Measurements from ENCODE around the gene PPP1R3D. TPM values are rescaled to one million over a fixed set of nuclear protein-coding genes. Genes with fewer than 3 reads are reported as not detected.
"Not testable (repeated sequence)": the region's sequence is repeated elsewhere in the genome, so short reads cannot be mapped to it uniquely, and the experiment has no call there.

PPP1R3D gene
- 1 to 10 TPM; 4.8 to 4.9 TPM for total RNA-seq

DNA sequence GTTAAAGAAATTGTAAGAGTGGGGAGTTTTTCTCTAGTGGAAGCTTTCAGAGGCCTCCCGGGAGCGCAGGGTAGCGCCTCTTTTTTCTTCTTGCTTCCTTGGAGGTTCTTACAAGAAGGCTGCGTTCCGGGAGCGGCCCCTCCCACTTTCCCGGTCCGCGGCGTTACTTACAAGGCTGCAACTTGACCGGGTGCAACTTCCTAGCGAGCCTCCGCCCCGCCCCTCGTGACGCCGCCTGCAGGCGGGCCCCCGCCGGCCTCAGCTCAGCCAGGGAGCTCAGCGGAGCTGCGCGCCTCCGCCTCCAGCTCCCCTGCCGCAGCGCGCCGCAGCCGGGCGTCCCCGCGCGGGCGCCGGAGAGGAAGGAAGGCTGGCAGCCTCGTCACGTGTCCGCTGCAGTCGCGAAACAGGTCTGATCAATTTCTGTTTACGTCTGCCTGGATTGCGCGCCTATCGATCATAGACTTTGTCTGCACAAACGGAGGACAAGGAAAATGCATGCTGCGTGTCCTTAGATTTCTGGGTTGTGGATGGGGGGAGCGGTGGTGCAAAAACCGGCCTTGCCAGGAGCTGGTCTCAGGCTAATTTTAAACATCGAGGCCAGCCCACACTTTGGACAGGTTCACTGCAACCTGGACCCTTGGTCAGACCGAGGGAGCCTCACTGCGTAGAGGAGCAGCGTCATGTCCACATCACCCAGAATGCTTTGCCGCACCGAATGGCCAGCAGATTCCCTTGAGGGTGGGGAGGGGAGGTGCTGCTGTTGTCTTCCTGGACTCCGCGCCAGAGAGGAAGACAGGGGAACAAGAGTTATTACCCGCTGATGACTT is at the start of gene PPP1R3D, which contains the start of gene FAM217B:
Gene PPP1R3D, minus strand, starts transcription at position 177 of the 827 bp plus-strand sequence. CDS start 374 bp downstream, outside the sequence.
Gene FAM217B, plus strand, starts transcription at position 261 of the 827 bp plus-strand sequence. CDS start 3,555 bp downstream, outside the sequence.
- Mint-ChIP-seq H3K9me3 (no peaks in the 10 kb centered on the region), H3K27ac (peak within 1 kb of the TSS; percentile 94 to 98), H3K36me3 (peaks cover 22 to 29% of the 10 kb centered on the region in 2 donors)
- ATAC-seq (peak; percentile 95 to 97), DNase-seq (ENCODE audit: low spot score in 2 of 2) (peak; percentile 89 to 95)

DNA sequence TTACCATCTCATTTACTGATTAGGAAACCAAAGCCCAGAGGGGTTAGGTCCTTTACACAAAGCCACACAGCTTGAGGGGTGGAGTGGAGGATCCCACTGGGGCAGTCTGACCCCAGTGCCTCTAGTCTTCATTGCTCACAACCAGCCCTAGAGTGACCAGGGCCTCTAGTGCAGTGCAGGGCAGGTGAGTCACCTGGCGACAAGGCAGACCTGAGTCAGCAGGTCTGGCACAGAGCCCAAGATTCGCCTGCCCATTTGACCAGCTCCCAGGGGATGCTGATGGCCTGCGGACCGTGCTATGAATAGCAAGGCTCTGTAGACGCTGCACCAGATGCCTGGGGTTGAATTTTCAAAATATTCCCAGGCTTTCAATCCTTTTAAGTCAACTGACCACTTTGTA is 48.0 kb upstream of the PPP1R3D start:
- no peak for ATAC-seq
- Mint-ChIP-seq H3K27ac (no peak overlapping the region), H3K9me3 (no peaks in the 10 kb centered on the region), H3K36me3 (peaks cover 0 to 4% of the 10 kb centered on the region in 2 donors)
- DNase-seq (ENCODE audit: low spot score in 2 of 2), result no peak

GRCh38 chr20:59987135-59987534 is 47.0 kb upstream of the PPP1R3D start:
- no peak for DNase-seq (ENCODE audit: low spot score in 2 of 2)
- ATAC-seq, result no peak
- Mint-ChIP-seq H3K27ac (no peak overlapping the region), H3K9me3 (no peaks in the 10 kb centered on the region), H3K36me3 (peaks cover 0 to 7% of the 10 kb centered on the region in 2 donors)

- Mint-ChIP-seq H3K27ac (no peak overlapping the region), H3K9me3 (no peaks in the 10 kb centered on the region), H3K36me3 (peaks cover 0 to 9% of the 10 kb centered on the region in 2 donors)
- no peak for ATAC-seq
- DNase-seq (ENCODE audit: low spot score in 2 of 2), result no peak
Observed at GRCh38 chr20:59985864-59986263, 45.8 kb upstream of the PPP1R3D start.

DNA sequence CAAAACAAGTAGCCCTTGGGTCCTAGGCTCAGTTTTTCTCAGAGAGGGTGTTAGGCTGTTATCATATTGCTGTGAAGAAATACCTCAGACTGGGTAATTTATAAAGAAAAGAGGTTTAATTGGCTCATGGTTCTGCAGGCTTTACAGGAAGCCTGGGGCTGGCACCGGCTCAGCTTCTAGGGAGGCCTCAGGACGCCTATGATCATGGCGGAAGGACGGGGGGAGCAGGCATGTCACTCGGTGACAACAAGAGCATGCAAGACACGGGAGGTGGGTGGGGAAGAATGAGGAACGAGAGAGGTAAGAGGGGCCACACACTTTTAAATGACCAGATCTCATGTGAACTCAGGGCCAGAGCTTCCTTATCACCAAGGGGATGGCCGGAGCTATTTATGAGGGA is 45.1 kb upstream of the PPP1R3D start:
- ATAC-seq (no peak), DNase-seq (ENCODE audit: low spot score in 2 of 2) (no peak)
- H3K27ac Mint-ChIP-seq, result no peak overlapping the region
- peaks cover 0 to 9% of the 10 kb centered on the region in 2 donors for H3K36me3 Mint-ChIP-seq
- H3K9me3 Mint-ChIP-seq, result no peaks in the 10 kb centered on the region

- ATAC-seq (no peak), DNase-seq (ENCODE audit: low spot score in 2 of 2) (no peak)
- Mint-ChIP-seq H3K36me3 (peaks cover 0 to 9% of the 10 kb centered on the region in 2 donors), H3K9me3 (no peaks in the 10 kb centered on the region), H3K27ac (no peak overlapping the region)
Observed at GRCh38 chr20:59984541-59984940, 44.4 kb upstream of the PPP1R3D start.

DNA sequence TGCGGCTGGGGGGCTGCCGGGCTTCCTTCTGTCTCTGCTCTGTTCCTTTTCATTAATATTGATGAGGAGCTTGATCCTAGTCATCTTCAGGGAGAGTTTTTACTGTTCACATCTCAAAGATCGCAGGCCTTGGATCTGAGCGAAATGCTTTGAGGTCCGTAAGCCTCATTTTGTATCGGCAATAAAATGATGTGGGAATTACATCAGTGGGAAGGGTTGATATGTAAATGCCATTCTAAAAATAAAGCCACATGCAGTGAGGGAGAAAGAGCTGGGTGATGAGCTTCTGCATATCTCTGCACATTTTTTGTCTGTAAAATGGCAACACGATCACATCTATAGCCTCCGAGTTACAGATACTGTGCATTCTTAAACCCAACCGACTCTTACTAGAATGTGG is 43.0 kb upstream of the PPP1R3D start:
- DNase-seq (ENCODE audit: low spot score in 2 of 2) (no peak), ATAC-seq (no peak)
- peaks cover 0 to 5% of the 10 kb centered on the region in 2 donors for H3K36me3 Mint-ChIP-seq
- H3K9me3 Mint-ChIP-seq, result no peaks in the 10 kb centered on the region
- H3K27ac Mint-ChIP-seq, result no peak overlapping the region

- ATAC-seq, result no peak
- H3K9me3 Mint-ChIP-seq, result no peaks in the 10 kb centered on the region
- DNase-seq (ENCODE audit: low spot score in 2 of 2), result no peak
- H3K36me3 Mint-ChIP-seq, result peaks cover 0 to 2% of the 10 kb centered on the region in 2 donors
- no peak overlapping the region for H3K27ac Mint-ChIP-seq
Observed at GRCh38 chr20:59977086-59977485, 37.0 kb upstream of the PPP1R3D start.

DNA sequence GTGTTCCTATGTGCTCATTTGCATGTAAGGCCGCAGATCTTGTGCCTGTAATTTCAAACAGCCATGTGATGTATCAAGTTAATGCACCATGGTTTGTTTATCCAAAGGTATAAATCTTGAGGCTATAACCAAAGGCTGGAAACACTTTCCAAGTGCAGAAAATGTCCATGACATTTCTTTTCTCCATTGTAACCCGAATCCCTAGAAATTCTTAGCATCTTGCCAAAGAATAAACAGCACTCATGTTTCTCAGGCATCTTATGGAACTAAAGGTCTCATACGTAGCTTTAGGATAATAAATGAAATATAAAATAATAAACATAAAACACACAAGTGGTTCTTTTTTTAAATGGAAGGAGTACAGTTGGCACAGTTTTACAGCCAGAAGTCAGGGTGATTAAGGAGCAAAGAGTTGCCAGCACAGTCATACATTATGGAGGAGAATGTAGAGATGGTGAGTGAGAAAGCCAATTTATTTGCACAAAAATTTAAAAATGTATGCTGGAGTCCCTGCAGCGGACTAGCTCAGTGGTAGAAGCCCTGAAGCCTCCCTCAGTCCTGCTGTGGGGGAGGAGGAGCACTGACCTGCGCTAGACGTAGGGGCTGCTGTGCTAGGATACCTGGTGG is 36.2 kb upstream of the PPP1R3D start:
- Mint-ChIP-seq H3K27ac (no peak overlapping the region), H3K9me3 (no peaks in the 10 kb centered on the region), H3K36me3 (no peaks in the 10 kb centered on the region)
- ATAC-seq (no peak), DNase-seq (ENCODE audit: low spot score in 2 of 2) (no peak)

GRCh38 chr20:59972037-59972801 is 32.1 kb upstream of the PPP1R3D start:
- DNase-seq (ENCODE audit: low spot score in 2 of 2), result no peak
- ATAC-seq, result no peak
- Mint-ChIP-seq H3K27ac (no peak overlapping the region), H3K36me3 (no peaks in the 10 kb centered on the region), H3K9me3 (no peaks in the 10 kb centered on the region)

GRCh38 chr20:59971428-59971827 is 31.3 kb upstream of the PPP1R3D start:
- H3K27ac Mint-ChIP-seq, result no peak overlapping the region
- H3K36me3 Mint-ChIP-seq, result no peaks in the 10 kb centered on the region
- no peaks in the 10 kb centered on the region for H3K9me3 Mint-ChIP-seq
- DNase-seq (ENCODE audit: low spot score in 2 of 2), result no peak
- ATAC-seq, result no peak

- DNase-seq (ENCODE audit: low spot score in 2 of 2) (no peak), ATAC-seq (no peak)
- H3K27ac Mint-ChIP-seq, result no peak overlapping the region
- H3K36me3 Mint-ChIP-seq, result no peaks in the 10 kb centered on the region
- H3K9me3 Mint-ChIP-seq, result no peaks in the 10 kb centered on the region
Observed at GRCh38 chr20:59966428-59966827, 26.3 kb upstream of the PPP1R3D start.

DNA sequence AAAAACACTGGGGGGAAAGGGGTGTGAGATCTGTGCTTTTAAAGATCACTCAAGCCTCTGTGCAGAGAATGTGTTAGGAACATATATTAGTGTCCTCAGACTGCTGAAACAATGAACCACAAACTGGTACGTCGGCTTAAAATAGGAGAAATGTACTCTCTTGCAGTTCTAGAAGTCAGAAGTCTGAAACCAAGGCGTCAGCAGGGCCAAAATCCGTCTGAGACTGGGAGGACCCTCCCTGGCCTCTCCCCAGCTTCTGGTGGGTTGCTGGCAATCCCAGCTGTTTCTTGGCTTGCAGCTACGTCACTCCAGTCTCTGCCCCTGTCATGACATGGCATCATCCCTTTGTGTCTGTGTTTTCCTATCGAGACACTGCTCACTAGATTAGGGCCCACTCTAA is 22.1 kb upstream of the PPP1R3D start:
- no peaks in the 10 kb centered on the region for H3K9me3 Mint-ChIP-seq
- H3K27ac Mint-ChIP-seq, result no peak overlapping the region
- H3K36me3 Mint-ChIP-seq, result no peaks in the 10 kb centered on the region
- ATAC-seq, result no peak
- no peak for DNase-seq (ENCODE audit: low spot score in 2 of 2)

- no peak for DNase-seq (ENCODE audit: low spot score in 2 of 2)
- Mint-ChIP-seq H3K9me3 (no peaks in the 10 kb centered on the region), H3K27ac (no peak overlapping the region), H3K36me3 (no peaks in the 10 kb centered on the region)
- ATAC-seq, result no peak
Observed at GRCh38 chr20:59961423-59961822, 21.3 kb upstream of the PPP1R3D start.

DNA sequence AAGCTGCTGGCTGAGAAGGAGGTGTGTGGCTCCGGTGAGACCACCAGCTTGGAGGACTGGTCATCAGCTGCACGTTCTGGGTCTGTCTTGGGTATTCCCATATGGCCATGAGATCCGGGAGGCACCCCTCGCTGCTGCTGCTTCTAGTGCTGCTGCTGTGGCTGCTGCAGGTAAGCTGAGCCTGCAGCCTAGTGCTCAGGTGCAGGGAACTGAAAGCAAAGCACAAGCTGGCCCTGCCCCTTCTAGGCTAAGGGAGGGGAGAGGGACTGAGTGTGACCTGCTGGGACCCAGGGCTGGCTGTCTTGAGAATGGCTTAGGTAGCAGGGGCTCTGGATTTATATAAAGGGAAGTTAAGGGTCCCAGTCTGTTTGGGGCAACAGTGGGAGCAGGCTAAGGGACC is 18.5 kb upstream of the PPP1R3D start:
- DNase-seq (ENCODE audit: low spot score in 2 of 2), result no peak
- no peak for ATAC-seq
- Mint-ChIP-seq H3K27ac (no peak overlapping the region), H3K36me3 (no peaks in the 10 kb centered on the region), H3K9me3 (no peaks in the 10 kb centered on the region)

DNA sequence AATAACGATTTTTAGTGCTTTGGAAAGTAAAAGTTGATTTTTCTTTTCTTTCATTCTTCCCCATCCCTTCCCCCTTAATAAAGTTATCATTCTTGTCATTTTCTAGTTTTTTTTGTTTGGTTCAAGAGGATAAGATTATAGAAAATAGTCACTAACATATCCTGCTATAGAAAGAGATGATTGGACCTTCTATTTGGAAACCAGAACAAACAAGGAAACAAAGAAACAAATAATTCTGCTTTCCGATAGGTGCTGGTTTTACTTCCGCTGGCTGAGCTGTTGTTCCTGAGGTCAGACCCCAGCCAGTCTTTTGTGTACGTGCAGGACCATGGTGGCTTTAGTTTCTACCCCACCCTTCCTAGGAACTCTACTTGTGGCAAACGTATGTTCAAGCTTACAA is 18.0 kb upstream of the PPP1R3D start, which contains the start of gene CDH26:
Gene CDH26, plus strand, starts transcription at position 301 of the 400 bp plus-strand sequence. CDS start 304 bp downstream, outside the sequence.
- no peak for DNase-seq (ENCODE audit: low spot score in 2 of 2)
- no peak within 1 kb of the TSS for H3K27ac Mint-ChIP-seq
- no peaks in the 10 kb centered on the region for H3K9me3 Mint-ChIP-seq
- no peaks in the 10 kb centered on the region for H3K36me3 Mint-ChIP-seq
- ATAC-seq, result no peak

- H3K36me3 Mint-ChIP-seq; ATAC-seq; H3K9me3 Mint-ChIP-seq; H3K27ac Mint-ChIP-seq; DNase-seq (ENCODE audit: low spot score in 2 of 2): not testable (repeated sequence)
Observed at GRCh38 chr20:59957568-59957967, 17.5 kb upstream of the PPP1R3D start.

All from activated naive CD4-positive, alpha-beta T cell treated with anti-CD3 and anti-CD28 coated beads, Interleukin-2, amount 50 U/mL, for 72 hours (primary cell).